Measurements from ENCODE around the gene TP53RK. TPM values are rescaled to one million over a fixed set of nuclear protein-coding genes. Genes with fewer than 3 reads are reported as not detected.
A peak's percentile ranks its signal among the peaks of the same experiment; 100 is the strongest.

TP53RK gene
- total RNA-seq, 1 experiment from 2014 or later, result 24.4 TPM

GRCh38 chr20:46709055-46709458, 19.8 kb upstream of the TP53RK start:
- in situ Hi-C loops (cut with HindIII; ENCODE audit: low sequenced_read_pairs), result no loop called here
- DNase-seq (ENCODE audit: low spot score), result no peak

- DNase-seq (ENCODE audit: low spot score), result no peak
- in situ Hi-C loops (cut with HindIII; ENCODE audit: low sequenced_read_pairs), result no loop called here
Measured at GRCh38 chr20:46708172-46708860, 19.1 kb upstream of the TP53RK start.

DNA sequence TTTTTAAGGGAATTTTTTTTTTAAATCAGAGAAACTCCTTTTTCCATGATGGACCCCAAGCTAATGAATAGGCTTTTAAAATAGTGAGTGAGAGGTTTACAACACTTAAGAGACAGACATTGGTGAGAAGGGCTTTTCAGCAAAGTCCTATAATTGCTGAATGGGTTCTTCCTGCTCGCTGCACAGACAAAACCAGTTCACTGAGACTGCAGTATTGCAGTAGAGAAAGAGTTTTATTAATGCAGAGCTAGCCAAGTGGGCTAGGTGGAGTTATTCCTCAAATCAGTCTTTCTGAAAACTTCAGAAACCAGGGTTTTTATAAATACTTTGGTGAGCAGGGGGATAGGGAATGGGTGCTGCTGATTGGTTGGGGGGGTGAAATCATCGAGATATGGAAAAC, 17.0 kb upstream of the TP53RK start:
- no peak for DNase-seq (ENCODE audit: low spot score)
- in situ Hi-C loops (cut with HindIII; ENCODE audit: low sequenced_read_pairs), result no loop called here

GRCh38 chr20:46705378-46705729, 16.1 kb upstream of the TP53RK start:
- in situ Hi-C loops (cut with HindIII; ENCODE audit: low sequenced_read_pairs), result no loop called here

DNA sequence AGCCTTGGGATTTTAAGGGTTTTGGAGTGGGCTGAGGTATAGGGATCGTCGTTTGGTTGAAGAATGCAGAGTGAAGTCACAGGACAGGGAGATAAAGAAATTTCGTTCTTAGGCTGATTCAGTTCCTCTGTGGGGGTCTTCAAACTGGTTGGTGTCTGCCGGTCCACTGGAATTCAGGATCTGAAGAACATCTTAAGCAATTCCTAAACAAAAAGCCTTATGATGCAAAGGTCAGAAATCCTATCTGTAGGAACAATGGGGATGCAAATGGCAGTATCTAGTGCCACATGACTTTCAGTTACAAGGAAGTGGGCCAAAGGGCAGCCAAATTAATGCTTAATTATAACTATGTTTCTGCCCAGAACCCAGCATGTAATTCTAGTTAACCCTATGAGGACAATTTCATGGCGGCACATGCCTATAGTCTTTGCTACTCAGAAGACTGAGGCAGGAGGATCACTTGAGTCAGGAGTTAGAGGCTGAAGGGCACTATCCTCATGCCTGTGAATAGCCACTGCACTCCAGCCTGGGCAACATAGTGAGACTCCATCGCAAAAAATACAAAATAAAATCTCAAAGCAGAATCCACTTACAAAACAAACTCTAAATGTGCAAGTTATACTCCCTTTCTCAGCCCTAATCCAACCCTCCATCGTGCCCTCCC, 15.6 kb upstream of the TP53RK start:
- in situ Hi-C loops (cut with HindIII; ENCODE audit: low sequenced_read_pairs), result no loop called here
- DNase-seq (ENCODE audit: low spot score), result no peak

More at GRCh38 chr20:46705378-46705729, 16.1 kb upstream of the TP53RK start:
- no peak for DNase-seq (ENCODE audit: low spot score)

DNA sequence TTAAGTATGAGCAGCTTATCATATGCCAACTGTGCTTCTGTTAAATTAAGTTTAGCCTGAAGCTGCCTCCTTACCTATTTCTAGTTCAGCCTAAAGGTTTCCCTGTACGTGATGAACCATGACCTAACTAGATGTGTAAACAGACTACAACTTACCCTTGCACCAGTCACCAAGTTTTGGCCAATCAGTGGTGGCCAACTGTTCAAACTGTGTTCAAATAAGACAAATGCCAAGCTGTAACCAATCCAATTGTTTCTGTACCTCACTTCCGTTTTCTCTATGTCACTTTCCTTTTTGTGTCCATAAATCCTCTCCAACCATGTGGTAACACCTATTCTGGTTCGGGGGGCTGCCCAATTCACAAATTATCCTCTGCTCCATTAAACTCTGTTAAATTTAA, 14.2 kb upstream of the TP53RK start:
- no peak for DNase-seq (ENCODE audit: low spot score)
- in situ Hi-C loops (cut with HindIII; ENCODE audit: low sequenced_read_pairs), result no loop called here

DNA sequence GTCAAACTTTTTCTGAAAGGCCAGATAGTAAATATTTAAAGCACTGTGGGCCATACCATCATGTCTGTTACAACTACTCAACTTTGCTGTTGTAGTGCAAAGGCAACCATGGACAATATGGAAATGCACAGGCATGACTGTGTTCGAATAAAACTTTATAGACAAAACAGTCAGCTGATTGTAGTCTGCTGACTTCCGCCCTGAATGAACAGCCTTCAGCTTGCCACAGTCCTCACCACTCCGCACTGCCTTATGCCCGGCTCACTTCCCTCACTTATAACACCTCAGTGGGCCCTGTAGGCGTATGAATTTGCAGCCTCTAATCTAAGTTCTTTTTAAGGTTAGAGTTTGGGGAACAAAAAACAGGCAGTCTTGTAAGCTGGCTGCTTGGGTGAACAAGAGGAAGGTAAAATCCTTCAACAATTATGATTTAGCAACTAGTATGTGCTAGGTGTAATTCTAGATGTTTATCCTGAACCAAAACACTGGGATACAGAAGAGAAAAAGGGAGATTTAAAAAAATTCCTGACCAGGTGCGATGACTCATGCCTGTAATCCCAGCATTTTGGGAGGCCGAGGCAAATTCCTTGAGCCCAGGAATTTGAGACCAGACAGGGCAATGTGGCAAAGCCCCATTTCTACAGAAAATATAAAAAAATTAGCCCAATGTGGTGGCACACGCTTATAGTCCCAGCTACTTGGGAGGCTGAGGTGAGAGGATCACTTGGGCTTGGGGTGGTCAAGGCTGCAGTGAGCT, 13.4 kb upstream of the TP53RK start:
- DNase-seq (ENCODE audit: low spot score), result no peak
- in situ Hi-C loops (cut with HindIII; ENCODE audit: low sequenced_read_pairs), result no loop called here

DNA sequence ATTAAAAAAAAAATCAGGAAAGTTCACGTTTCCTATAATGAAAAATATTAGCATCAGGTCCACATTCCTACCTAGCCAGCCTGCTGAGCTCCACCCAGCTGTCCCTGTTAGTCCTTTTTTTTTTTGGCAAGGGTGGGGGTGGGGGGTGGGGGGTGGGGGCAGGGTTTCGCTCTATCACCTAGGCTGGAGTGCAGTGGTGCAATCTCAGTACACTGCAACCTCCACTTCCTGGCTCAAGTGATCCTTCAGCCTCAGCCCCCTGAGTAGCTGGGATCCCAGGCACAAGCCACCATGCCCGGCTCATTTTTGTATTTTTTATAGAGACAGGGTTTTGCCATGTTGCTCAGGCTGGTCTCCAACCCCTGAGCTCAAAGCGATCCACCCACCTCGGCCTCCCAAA, 12.7 kb upstream of the TP53RK start:
- in situ Hi-C loops (cut with HindIII; ENCODE audit: low sequenced_read_pairs), result no loop called here
- DNase-seq (ENCODE audit: low spot score), result no peak

DNA sequence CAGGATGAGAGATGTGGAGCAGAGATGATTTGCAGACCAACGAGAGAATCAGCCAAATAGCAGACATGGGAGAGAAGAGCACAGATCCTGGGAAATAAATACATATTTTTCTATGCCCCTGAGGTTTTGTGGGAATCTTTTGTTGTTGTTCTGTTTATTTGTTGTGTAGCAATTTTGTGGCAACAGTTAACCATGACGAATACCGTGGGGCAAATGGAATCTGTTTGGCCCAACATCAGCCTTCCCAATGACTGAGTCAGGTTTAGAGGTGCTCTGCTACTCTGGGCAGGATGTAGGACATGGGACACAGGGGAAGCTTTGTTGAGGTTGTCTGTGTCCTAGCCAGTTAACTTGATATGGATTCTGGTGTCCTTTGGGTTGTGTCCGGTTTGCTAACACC, 12.3 kb upstream of the TP53RK start:
- no peak for DNase-seq (ENCODE audit: low spot score)
- in situ Hi-C loops (cut with HindIII; ENCODE audit: low sequenced_read_pairs), result no loop called here

DNA sequence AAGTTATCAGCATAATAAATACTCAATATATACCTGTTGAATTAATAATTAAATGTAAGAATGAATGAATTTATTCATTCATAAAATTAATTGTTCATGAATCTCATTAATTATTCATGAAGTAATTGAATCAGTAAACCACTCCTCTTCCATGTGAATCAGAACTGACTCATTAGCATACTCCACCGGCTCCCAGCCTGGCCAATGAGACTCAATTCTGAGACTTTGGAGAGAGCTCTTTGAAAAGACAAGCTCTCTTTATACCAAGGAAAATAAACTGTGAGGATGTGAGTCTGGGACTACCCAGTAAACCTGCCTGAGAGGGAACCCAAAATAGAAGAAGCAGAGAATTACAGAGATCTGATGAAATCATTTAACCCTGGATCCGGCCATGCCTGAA, 11.8 kb upstream of the TP53RK start:
- no peak for DNase-seq (ENCODE audit: low spot score)
- in situ Hi-C loops (cut with HindIII; ENCODE audit: low sequenced_read_pairs), result no loop called here

DNA sequence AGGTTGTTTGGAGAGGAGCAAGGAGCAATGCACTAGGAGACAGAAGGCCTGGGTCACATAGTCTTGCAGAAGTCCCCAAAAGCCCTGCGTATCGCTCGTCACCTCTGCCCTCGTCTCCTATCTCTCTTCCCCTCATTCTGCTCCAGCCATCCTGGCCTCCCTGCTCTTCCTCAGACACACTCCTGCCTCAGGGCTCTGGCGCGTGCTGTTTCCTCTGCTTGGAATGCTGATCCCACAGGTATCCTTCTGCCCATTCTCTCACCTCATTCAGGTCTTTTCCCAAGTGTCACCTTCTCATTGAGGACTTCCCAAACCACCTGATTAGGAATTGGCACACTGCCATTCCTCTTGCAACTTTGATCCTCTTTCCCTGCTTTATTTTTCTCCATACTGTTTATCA, 11.2 kb upstream of the TP53RK start:
- no peak for DNase-seq (ENCODE audit: low spot score)
- in situ Hi-C loops (cut with HindIII; ENCODE audit: low sequenced_read_pairs), result no loop called here

DNA sequence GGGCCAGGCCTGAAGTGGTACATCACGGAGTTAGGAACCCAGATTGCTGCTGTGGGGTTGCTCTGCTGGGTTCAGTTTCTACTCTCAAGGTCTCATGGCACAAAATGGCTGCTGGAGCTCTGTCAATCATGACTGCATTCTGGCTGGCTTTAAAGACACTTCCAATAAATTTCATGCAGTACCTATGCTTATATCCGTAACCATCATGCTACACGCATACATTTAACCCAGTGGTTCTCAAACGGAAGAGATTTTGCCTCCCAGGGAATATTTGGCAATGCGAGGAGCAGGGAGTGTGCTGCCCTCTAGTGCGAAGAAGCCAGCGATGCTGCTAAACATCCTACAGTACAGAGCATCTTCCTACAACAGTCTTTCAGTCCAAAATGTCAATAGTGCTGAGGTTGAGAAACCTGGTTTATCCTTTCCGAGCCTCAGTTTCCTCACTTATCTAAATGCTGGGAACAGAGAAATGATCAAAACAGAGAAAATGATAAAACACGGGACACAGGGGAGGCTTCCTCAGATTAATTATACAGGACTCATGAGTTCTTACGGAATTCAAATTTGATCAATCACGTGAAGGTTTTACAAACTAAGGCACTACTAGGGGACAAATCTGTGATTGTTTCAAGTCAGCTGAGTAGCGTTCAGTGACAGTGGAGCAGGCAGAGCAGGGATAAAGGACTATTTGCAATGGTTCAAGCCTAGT, 10.6 kb upstream of the TP53RK start:
- in situ Hi-C loops (cut with HindIII; ENCODE audit: low sequenced_read_pairs), result no loop called here
- no peak for DNase-seq (ENCODE audit: low spot score)

DNA sequence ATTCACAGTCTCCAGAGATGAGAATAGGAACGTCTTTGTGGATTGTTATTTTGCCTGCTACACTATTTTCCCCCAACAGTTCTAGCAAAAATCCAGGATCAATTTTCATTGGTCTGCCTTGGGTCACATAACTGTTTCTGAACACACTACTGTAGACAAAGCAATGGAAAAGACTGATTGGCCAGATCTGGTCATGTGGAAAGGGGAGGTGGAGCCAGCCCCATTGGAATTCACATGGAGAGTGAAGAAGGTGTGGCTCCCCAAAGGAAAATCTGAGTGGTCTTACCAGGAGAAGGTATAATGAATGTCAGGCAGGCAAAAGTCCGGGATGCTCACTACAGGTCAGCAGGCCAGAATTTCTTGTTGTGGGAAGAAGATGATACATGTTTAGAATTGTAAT, 9.5 kb upstream of the TP53RK start:
- no peak for DNase-seq (ENCODE audit: low spot score)
- in situ Hi-C loops (cut with HindIII; ENCODE audit: low sequenced_read_pairs), result no loop called here

DNA sequence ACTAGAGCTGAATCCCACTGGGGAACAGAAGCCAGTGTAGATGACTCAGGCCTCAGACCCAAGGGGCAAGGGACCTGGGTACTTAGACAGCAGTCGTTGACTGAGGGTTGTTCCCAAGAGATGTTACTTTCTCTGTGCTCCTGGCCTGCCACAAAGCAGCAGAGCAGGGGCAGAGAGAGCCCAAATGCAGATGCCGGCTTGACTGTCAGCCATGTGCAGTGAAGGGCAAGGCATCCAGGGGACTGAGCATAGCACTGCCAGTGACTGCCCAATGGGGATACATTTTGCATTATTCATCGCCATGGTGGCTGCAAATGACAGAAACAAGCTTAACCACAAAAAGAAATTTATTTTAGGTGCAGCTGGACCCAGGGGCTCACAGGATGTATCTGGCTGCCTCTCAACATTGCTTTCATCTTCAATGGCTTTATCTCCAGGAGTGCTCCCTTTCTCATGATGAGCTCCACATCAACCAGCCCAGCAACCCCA, 7.6 kb upstream of the TP53RK start:
- in situ Hi-C loops (cut with HindIII; ENCODE audit: low sequenced_read_pairs), result no loop called here
- DNase-seq (ENCODE audit: low spot score), result no peak

- in situ Hi-C loops (cut with HindIII; ENCODE audit: low sequenced_read_pairs), result no loop called here
Measured at GRCh38 chr20:46695892-46696291, 6.6 kb upstream of the TP53RK start.

DNA sequence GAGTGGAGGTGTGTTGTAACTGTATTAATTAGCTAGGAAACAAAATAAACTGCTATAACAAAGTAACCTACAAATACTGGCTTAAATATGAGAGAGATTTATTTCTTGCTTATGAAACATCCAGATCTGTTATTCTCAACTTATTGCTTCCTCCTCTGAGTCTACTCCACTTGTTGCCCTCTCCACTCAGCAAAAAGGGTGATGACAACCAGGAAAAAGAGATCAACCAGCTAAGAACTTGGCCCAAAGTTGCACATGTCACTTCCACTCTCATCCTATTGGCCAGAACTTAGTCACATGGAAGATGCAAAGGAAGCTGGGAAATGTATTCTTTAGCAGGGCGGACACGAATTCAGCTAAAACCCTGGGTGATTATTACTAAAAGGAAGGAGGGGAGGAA, 5.2 kb upstream of the TP53RK start:
- in situ Hi-C loops (cut with HindIII; ENCODE audit: low sequenced_read_pairs), result no loop called here
- DNase-seq (ENCODE audit: low spot score), result peak; percentile 23

More at GRCh38 chr20:46695892-46696291, 6.6 kb upstream of the TP53RK start:
- no peak for DNase-seq (ENCODE audit: low spot score)

- in situ Hi-C loops (cut with HindIII; ENCODE audit: low sequenced_read_pairs), result no loop called here
- no peak for DNase-seq (ENCODE audit: low spot score)
Measured at GRCh38 chr20:46691196-46691595, 2.0 kb upstream of the TP53RK start.

DNA sequence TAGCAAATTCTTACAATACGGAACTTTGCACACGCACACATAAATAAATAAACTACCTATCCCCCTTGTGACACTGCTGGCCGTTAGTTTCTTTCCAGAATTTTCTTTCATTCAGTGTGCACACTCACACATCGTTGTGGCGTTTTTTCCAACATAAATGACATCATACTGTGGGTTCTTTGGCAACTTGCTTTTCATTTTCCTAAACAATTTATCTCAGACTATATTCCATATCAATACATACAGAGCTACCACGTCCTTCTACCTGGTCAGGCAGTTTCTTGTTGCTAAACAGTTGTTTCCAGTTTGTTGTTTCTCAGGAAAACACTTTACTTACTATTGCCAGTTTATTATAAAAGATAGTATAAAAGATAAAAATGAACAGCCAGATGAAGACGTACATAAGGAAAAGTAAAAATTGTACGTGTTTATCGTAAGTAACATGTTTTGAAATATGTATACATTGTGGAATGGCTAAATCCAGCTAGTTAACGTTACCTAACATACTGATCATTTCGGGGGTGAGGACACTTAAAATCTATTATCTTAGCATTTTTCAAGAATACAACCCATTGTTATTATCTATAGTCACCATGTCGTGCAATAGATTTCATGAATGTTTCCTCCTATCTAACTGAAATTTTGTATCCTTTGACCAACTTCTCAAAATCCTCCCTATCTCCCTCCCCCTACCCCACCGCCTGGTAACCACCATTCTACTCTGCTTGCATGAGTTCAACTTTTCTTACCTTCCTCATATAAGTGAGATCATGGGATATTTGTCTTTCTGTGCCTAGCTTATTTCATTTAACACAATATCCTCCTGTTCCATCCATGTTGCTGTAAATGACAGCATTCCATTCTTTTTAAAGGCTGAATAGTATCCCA, 1.2 kb upstream of the TP53RK start:
- in situ Hi-C loops (cut with HindIII; ENCODE audit: low sequenced_read_pairs), result no loop called here
- DNase-seq (ENCODE audit: low spot score), result peak; percentile 8

- DNase-seq (ENCODE audit: low spot score), result no peak
- in situ Hi-C loops (cut with HindIII; ENCODE audit: low sequenced_read_pairs), result no loop called here
Measured at GRCh38 chr20:46689754-46690085, 476 bp upstream of the TP53RK start.
